Fibroblast of lung (primary cell): ENCODE measurements around the gene KRT39.

Experiments
- CTCF ChIP-seq, 2 donors: IDR thresholded peaks in 1 of 2; conservative IDR thresholded peaks in 1 of 2; 1 replicate in 1 of 2; 2 replicates in 1 of 2; pipeline ENCODE4 v1.5.1; 2011 to 2012; ENCODE audit warnings: low read length in 2 of 2, control low read depth in 1 of 2, inconsistent platforms in 1 of 2, low read depth in 1 of 2, mild to moderate bottlenecking in 1 of 2
- EZH2 ChIP-seq: IDR thresholded peaks from 2 replicates; pipeline ENCODE4 v1.5.1; 2012; ENCODE audit warnings: low read length, control low read depth, mild to moderate bottlenecking; ENCODE audit errors: missing control alignments

- no peak for TF ChIP-seq EZH2
- no peak for TF ChIP-seq CTCF (conservative IDR thresholded peaks at IDR 0.05 in 1 of 2, IDR thresholded peaks at IDR 0.05 in 1 of 2; ENCODE audit: low read depth in 1 of 2, low read length in 2 of 2)
Observed at GRCh38 chr17:41008811-41009210, 42.1 kb upstream of the KRT39 start, which contains the start of gene KRTAP3-1.
